ENCODE results near the gene LAIR2.

The LAIR2 gene

DNA sequence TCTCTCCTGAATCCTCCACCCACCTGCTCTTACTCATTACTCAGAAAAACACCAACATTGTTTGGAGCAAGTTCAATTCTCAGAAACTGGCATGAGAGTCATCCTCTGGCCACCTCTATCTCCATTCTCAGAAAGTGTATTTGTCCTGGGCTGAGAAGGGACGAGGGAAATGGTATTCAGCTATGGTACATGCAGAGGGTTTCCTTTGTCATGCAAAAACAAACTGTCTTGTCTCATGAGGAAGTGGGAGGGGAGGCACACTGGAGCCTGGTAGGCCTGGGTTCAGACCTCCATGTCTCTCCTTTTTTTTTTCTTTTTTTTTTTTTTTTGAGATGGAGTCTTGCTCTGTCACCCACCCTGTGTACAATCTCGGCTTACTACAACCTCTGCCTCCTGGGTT lies 39.1 kb downstream of the LAIR2 start:
- no peak overlapping the region for H3K14ac ChIP-seq (ENCODE audit: low read length)
- H3K18ac ChIP-seq (ENCODE audit: low read length) = no peak overlapping the region
- peaks cover 0 to 33% of the 10 kb centered on the region in 2 donors for H3K9me3 ChIP-seq (replicated peaks in 1 of 2; ENCODE audit: control insufficient read depth in 2 of 2, insufficient read depth in 1 of 2, low read depth in 1 of 2, low read length in 2 of 2)
- no peak overlapping the region for H3K23ac ChIP-seq (ENCODE audit: low read depth, low read length, poor library complexity)
- no peak overlapping the region for H2BK120ac ChIP-seq (ENCODE audit: low read depth, low read length)
- H4K8ac ChIP-seq (ENCODE audit: low read depth, low read length) = no peak overlapping the region
- no peaks in the 10 kb centered on the region for H3K36me3 ChIP-seq (replicated peaks in 1 of 2; ENCODE audit: control insufficient read depth in 2 of 2, insufficient read depth in 2 of 2, low read length in 2 of 2)
- no peak overlapping the region for H3K4me2 ChIP-seq (ENCODE audit: insufficient read depth, low read length, poor library complexity, severe bottlenecking)
- no peak overlapping the region for H2BK5ac ChIP-seq (ENCODE audit: low read length)
- H3K27ac ChIP-seq (replicated peaks; ENCODE audit: low read length) = no peak overlapping the region
- H2BK12ac ChIP-seq (ENCODE audit: low read length) = no peak overlapping the region
- no peak overlapping the region for H3K4ac ChIP-seq (ENCODE audit: low read length)
- no peak overlapping the region for H4K91ac ChIP-seq (ENCODE audit: low read depth, low read length, poor library complexity)
- H2AK5ac ChIP-seq (ENCODE audit: low read depth, low read length) = no peak overlapping the region
- H3K79me1 ChIP-seq (ENCODE audit: low read depth, low read length) = no peaks in the 10 kb centered on the region
- no peak for DNase-seq (ENCODE audit: low spot score)
- no peak overlapping the region for H2AFZ ChIP-seq (ENCODE audit: low read length)
- H2BK15ac ChIP-seq (ENCODE audit: low read length) = no peak overlapping the region
- no peaks in the 10 kb centered on the region for H3K4me1 ChIP-seq (ENCODE audit: control insufficient read depth in 2 of 2, insufficient read depth in 1 of 2, low read depth in 1 of 2, low read length in 2 of 2)
- no peaks in the 10 kb centered on the region for H3K27me3 ChIP-seq (ENCODE audit: control insufficient read depth in 3 of 3, insufficient read depth in 3 of 3, low read depth in 1 of 3, low read length in 3 of 3)
- WGBS, 2 donors (ENCODE audit: extremely low coverage in 2 of 2, insufficient read length in 2 of 2, insufficient replicate concordance in 1 of 2) = no CpG with 5 or more reads among the region's 2 CpGs
- H3K4me3 ChIP-seq (ENCODE audit: low read length in 2 of 2) = no peak overlapping the region
- H3K9ac ChIP-seq (ENCODE audit: low read depth, low read length, poor library complexity) = no peak overlapping the region

DNA sequence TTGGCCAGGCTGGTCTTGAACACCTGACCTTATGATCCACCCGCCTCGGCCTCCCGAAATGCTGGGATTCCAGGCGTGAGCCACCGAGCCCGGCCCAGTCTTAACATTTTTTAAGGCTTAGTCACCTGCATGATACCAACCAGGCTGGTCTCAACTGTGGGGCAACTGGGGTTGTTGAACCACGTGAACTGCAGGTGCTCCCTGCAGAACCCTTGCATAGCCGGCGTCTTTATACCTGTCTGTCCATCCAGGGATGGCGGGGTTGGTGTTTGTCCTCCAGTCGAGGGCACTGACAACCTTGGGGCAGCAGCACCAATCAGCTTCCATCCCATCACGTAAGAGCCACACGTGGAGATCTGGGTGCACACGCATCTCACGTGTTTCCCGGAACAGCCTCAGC lies 46.2 kb downstream of the LAIR2 start:
- no peaks in the 10 kb centered on the region for H3K4me1 ChIP-seq (ENCODE audit: control insufficient read depth in 2 of 2, insufficient read depth in 1 of 2, low read depth in 1 of 2, low read length in 2 of 2)
- peaks cover 0 to 39% of the 10 kb centered on the region in 2 donors for H3K9me3 ChIP-seq (replicated peaks in 1 of 2; ENCODE audit: control insufficient read depth in 2 of 2, insufficient read depth in 1 of 2, low read depth in 1 of 2, low read length in 2 of 2)
- H3K14ac ChIP-seq (ENCODE audit: low read length) = no peak overlapping the region
- H3K4me3 ChIP-seq (ENCODE audit: low read length in 2 of 2) = peak overlapping the region in 1 of 2 donors; percentile 30
- no peaks in the 10 kb centered on the region for H3K79me1 ChIP-seq (ENCODE audit: low read depth, low read length)
- H4K8ac ChIP-seq (ENCODE audit: low read depth, low read length) = no peak overlapping the region
- no peaks in the 10 kb centered on the region for H3K36me3 ChIP-seq (replicated peaks in 1 of 2; ENCODE audit: control insufficient read depth in 2 of 2, insufficient read depth in 2 of 2, low read length in 2 of 2)
- H2BK15ac ChIP-seq (ENCODE audit: low read length) = no peak overlapping the region
- WGBS, 2 donors (ENCODE audit: extremely low coverage in 2 of 2, insufficient read length in 2 of 2, insufficient replicate concordance in 1 of 2) = no CpG with 5 or more reads among the region's 16 CpGs
- no peak overlapping the region for H3K4ac ChIP-seq (ENCODE audit: low read length)
- no peak overlapping the region for H3K18ac ChIP-seq (ENCODE audit: low read length)
- H3K27ac ChIP-seq (replicated peaks; ENCODE audit: low read length) = no peak overlapping the region
- no peak overlapping the region for H3K9ac ChIP-seq (ENCODE audit: low read depth, low read length, poor library complexity)
- no peak overlapping the region for H3K23ac ChIP-seq (ENCODE audit: low read depth, low read length, poor library complexity)
- no peak overlapping the region for H4K91ac ChIP-seq (ENCODE audit: low read depth, low read length, poor library complexity)
- peaks cover 0 to 11% (median 2%) of the 10 kb centered on the region in 3 experiments for H3K27me3 ChIP-seq (ENCODE audit: control insufficient read depth in 3 of 3, insufficient read depth in 3 of 3, low read depth in 1 of 3, low read length in 3 of 3)
- no peak overlapping the region for H3K4me2 ChIP-seq (ENCODE audit: insufficient read depth, low read length, poor library complexity, severe bottlenecking)
- H2BK5ac ChIP-seq (ENCODE audit: low read length) = no peak overlapping the region
- no peak overlapping the region for H2AK5ac ChIP-seq (ENCODE audit: low read depth, low read length)
- H2BK12ac ChIP-seq (ENCODE audit: low read length) = no peak overlapping the region
- no peak overlapping the region for H2AFZ ChIP-seq (ENCODE audit: low read length)
- no peak overlapping the region for H2BK120ac ChIP-seq (ENCODE audit: low read depth, low read length)
- no peak for DNase-seq (ENCODE audit: low spot score)

DNA sequence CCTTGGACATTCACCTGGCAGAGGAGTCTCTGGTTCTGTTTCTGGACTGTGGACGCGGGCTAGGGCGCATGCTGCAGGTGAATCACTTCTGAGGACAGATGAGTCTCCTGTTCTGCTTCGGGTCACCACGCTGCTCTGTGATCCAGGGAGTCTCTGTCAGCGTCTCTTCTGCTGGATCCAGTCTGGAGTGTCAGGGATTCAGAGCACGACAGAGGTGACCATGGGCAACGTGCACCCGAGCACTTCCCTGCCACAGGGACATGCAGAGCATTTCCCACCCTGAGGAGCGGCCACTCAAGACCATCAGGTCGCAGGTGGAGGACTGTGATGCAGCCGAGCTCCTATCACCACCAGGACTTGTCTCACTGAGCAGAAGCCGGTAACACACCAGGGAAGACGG lies 46.6 kb downstream of the LAIR2 start:
- DNase-seq (ENCODE audit: low spot score) = no peak
- Histone ChIP-seq H4K91ac (ENCODE audit: low read depth, low read length, poor library complexity) (no peak overlapping the region), H3K4me3 (ENCODE audit: low read length in 2 of 2) (peak overlapping the region in 1 of 2 donors; percentile 30), H3K9me3 (replicated peaks in 1 of 2; ENCODE audit: control insufficient read depth in 2 of 2, insufficient read depth in 1 of 2, low read depth in 1 of 2, low read length in 2 of 2) (peaks cover 0 to 42% of the 10 kb centered on the region in 2 donors), H3K27ac (replicated peaks; ENCODE audit: low read length) (no peak overlapping the region), H3K14ac (ENCODE audit: low read length) (no peak overlapping the region), H4K8ac (ENCODE audit: low read depth, low read length) (no peak overlapping the region), H2BK15ac (ENCODE audit: low read length) (no peak overlapping the region), H3K23ac (ENCODE audit: low read depth, low read length, poor library complexity) (no peak overlapping the region), H2BK120ac (ENCODE audit: low read depth, low read length) (no peak overlapping the region), H3K27me3 (ENCODE audit: control insufficient read depth in 3 of 3, insufficient read depth in 3 of 3, low read depth in 1 of 3, low read length in 3 of 3) (peaks cover 0 to 11% (median 2%) of the 10 kb centered on the region in 3 experiments), H3K9ac (ENCODE audit: low read depth, low read length, poor library complexity) (no peak overlapping the region), H3K4me2 (ENCODE audit: insufficient read depth, low read length, poor library complexity, severe bottlenecking) (no peak overlapping the region), H2BK5ac (ENCODE audit: low read length) (no peak overlapping the region), H3K18ac (ENCODE audit: low read length) (no peak overlapping the region), H3K4me1 (ENCODE audit: control insufficient read depth in 2 of 2, insufficient read depth in 1 of 2, low read depth in 1 of 2, low read length in 2 of 2) (no peaks in the 10 kb centered on the region), H2BK12ac (ENCODE audit: low read length) (no peak overlapping the region), H3K4ac (ENCODE audit: low read length) (no peak overlapping the region), H3K36me3 (replicated peaks in 1 of 2; ENCODE audit: control insufficient read depth in 2 of 2, insufficient read depth in 2 of 2, low read length in 2 of 2) (no peaks in the 10 kb centered on the region), H2AFZ (ENCODE audit: low read length) (no peak overlapping the region), H3K79me1 (ENCODE audit: low read depth, low read length) (no peaks in the 10 kb centered on the region), H2AK5ac (ENCODE audit: low read depth, low read length) (no peak overlapping the region)
- no CpG with 5 or more reads among the region's 14 CpGs for WGBS, 2 donors (ENCODE audit: extremely low coverage in 2 of 2, insufficient read length in 2 of 2, insufficient replicate concordance in 1 of 2)

DNA sequence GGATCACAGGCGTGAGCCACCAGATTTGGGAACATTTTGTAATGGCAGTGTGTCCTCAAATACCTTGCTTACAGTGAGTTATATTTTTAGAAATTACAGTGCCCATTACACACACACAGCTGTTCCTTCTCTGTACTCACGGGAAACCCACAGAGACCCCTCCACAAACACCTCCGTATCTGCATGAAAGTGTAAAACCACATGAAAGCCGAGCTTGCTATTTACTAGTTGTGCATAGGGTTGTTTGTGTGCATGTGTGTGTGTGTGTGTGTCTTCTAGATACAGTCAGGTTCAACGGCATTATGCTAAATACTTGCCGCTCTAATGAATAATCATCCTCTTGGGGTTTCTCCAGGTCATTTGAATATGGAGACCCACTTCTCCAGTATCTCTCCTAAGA lies 48.7 kb downstream of the LAIR2 start:
- Histone ChIP-seq H3K14ac (ENCODE audit: low read length) (no peak overlapping the region), H3K27ac (replicated peaks; ENCODE audit: low read length) (no peak overlapping the region), H3K27me3 (ENCODE audit: control insufficient read depth in 3 of 3, insufficient read depth in 3 of 3, low read depth in 1 of 3, low read length in 3 of 3) (peaks cover 0 to 11% (median 2%) of the 10 kb centered on the region in 3 experiments), H3K4me3 (ENCODE audit: low read length in 2 of 2) (no peak overlapping the region), H2BK15ac (ENCODE audit: low read length) (no peak overlapping the region), H2BK12ac (ENCODE audit: low read length) (no peak overlapping the region), H3K79me1 (ENCODE audit: low read depth, low read length) (no peaks in the 10 kb centered on the region), H3K4ac (ENCODE audit: low read length) (no peak overlapping the region), H2AFZ (ENCODE audit: low read length) (no peak overlapping the region), H3K18ac (ENCODE audit: low read length) (no peak overlapping the region), H3K23ac (ENCODE audit: low read depth, low read length, poor library complexity) (no peak overlapping the region), H2AK5ac (ENCODE audit: low read depth, low read length) (no peak overlapping the region), H3K4me2 (ENCODE audit: insufficient read depth, low read length, poor library complexity, severe bottlenecking) (no peak overlapping the region), H3K36me3 (replicated peaks in 1 of 2; ENCODE audit: control insufficient read depth in 2 of 2, insufficient read depth in 2 of 2, low read length in 2 of 2) (no peaks in the 10 kb centered on the region), H4K91ac (ENCODE audit: low read depth, low read length, poor library complexity) (no peak overlapping the region), H2BK120ac (ENCODE audit: low read depth, low read length) (no peak overlapping the region), H3K4me1 (ENCODE audit: control insufficient read depth in 2 of 2, insufficient read depth in 1 of 2, low read depth in 1 of 2, low read length in 2 of 2) (no peaks in the 10 kb centered on the region), H4K8ac (ENCODE audit: low read depth, low read length) (no peak overlapping the region), H2BK5ac (ENCODE audit: low read length) (no peak overlapping the region), H3K9me3 (replicated peaks in 1 of 2; ENCODE audit: control insufficient read depth in 2 of 2, insufficient read depth in 1 of 2, low read depth in 1 of 2, low read length in 2 of 2) (peaks cover 0 to 49% of the 10 kb centered on the region in 2 donors), H3K9ac (ENCODE audit: low read depth, low read length, poor library complexity) (no peak overlapping the region)
- DNase-seq (ENCODE audit: low spot score) = no peak
- no CpG with 5 or more reads among the region's 6 CpGs for WGBS, 2 donors (ENCODE audit: extremely low coverage in 2 of 2, insufficient read length in 2 of 2, insufficient replicate concordance in 1 of 2)
